Stimulated activated naive B cell treated with anti-CD40 and anti-IgM and Interleukin-4, amounts not matched to agents 10 μg/mL and 1 μg/mL and 100 μg/mL, for 72 hours (primary cell): Measurements from ENCODE around the gene HPSE2.

Experiments used
- ATAC-seq, 2 donors: fragments of 150-1000 bp; cut with Tn5 transposase; replicated peaks; 2 replicates each; pipeline ENCODE4 v1.10.0; 2021; ENCODE audit warnings: moderate library complexity in 1 of 2
- DNase-seq: peaks from one replicate; pipeline ENCODE4 v3.0.0; 2021
- H3K27ac Mint-ChIP-seq: one replicate; pipeline ENCODE4 v1.8.0; 2022; ENCODE audit warnings: mild to moderate bottlenecking, mixed read lengths
- H3K27me3 Mint-ChIP-seq, 2 donors: one replicate each; pipeline ENCODE4 v1.8.0; 2022; ENCODE audit warnings: mixed read lengths in 2 of 2
- H3K36me3 Mint-ChIP-seq, 2 donors: one replicate each; pipeline ENCODE4 v1.8.0; 2022; ENCODE audit warnings: mixed read lengths in 2 of 2, mild to moderate bottlenecking in 1 of 2
- H3K4me1 Mint-ChIP-seq, 2 donors: one replicate each; pipeline ENCODE4 v1.8.0; 2022; ENCODE audit warnings: mixed read lengths in 2 of 2, mild to moderate bottlenecking in 1 of 2
- H3K4me3 Mint-ChIP-seq, 2 donors: one replicate each; pipeline ENCODE4 v1.8.0; 2022; ENCODE audit warnings: mild to moderate bottlenecking in 2 of 2, mixed read lengths in 2 of 2, moderate library complexity in 1 of 2
- H3K9me3 Mint-ChIP-seq, 2 donors: one replicate each; pipeline ENCODE4 v1.8.0; 2022; ENCODE audit warnings: mixed read lengths in 2 of 2, mild to moderate bottlenecking in 1 of 2

The HPSE2 gene

GRCh38 chr10:99119258-99119748 is 116.3 kb downstream of the HPSE2 start:
- no peak for DNase-seq
- ATAC-seq = no peak
- peaks cover 3 to 9% of the 10 kb centered on the region in 2 donors for H3K27me3 Mint-ChIP-seq
- H3K9me3 Mint-ChIP-seq = peaks cover 10 to 16% of the 10 kb centered on the region in 2 donors
- no peak overlapping the region for H3K4me3 Mint-ChIP-seq
- H3K27ac Mint-ChIP-seq = no peak overlapping the region
- H3K4me1 Mint-ChIP-seq = no peaks in the 10 kb centered on the region
- no peaks in the 10 kb centered on the region for H3K36me3 Mint-ChIP-seq

- Mint-ChIP-seq H3K9me3 (peaks cover 3 to 8% of the 10 kb centered on the region in 2 donors), H3K27ac (no peak overlapping the region), H3K4me1 (no peaks in the 10 kb centered on the region), H3K27me3 (peaks cover 3 to 15% of the 10 kb centered on the region in 2 donors), H3K4me3 (no peak overlapping the region), H3K36me3 (no peaks in the 10 kb centered on the region)
- DNase-seq (no peak), ATAC-seq (no peak)
Observed at GRCh38 chr10:99115703-99116102, 119.9 kb downstream of the HPSE2 start.

GRCh38 chr10:99085358-99085757 is 150.3 kb downstream of the HPSE2 start:
- Mint-ChIP-seq H3K4me1 (no peaks in the 10 kb centered on the region), H3K4me3 (no peak overlapping the region), H3K36me3 (no peaks in the 10 kb centered on the region), H3K27ac (no peak overlapping the region), H3K27me3 (peaks cover 0 to 9% of the 10 kb centered on the region in 2 donors), H3K9me3 (no peaks in the 10 kb centered on the region)
- DNase-seq (no peak), ATAC-seq (no peak)

GRCh38 chr10:99084161-99084560 is 151.5 kb downstream of the HPSE2 start:
- no peak for DNase-seq
- H3K4me3 Mint-ChIP-seq = no peak overlapping the region
- ATAC-seq = no peak
- H3K4me1 Mint-ChIP-seq = no peaks in the 10 kb centered on the region
- H3K36me3 Mint-ChIP-seq = no peaks in the 10 kb centered on the region
- no peak overlapping the region for H3K27ac Mint-ChIP-seq
- H3K9me3 Mint-ChIP-seq = no peaks in the 10 kb centered on the region
- peaks cover 0 to 14% of the 10 kb centered on the region in 2 donors for H3K27me3 Mint-ChIP-seq

- Mint-ChIP-seq H3K4me1 (no peaks in the 10 kb centered on the region), H3K27me3 (peaks cover 7 to 13% of the 10 kb centered on the region in 2 donors)
Observed at GRCh38 chr10:99080275-99080945, 155.2 kb downstream of the HPSE2 start.

GRCh38 chr10:99062591-99062990 is 173.1 kb downstream of the HPSE2 start:
- ATAC-seq (no peak), DNase-seq (no peak)
- Mint-ChIP-seq H3K9me3 (peaks cover 11 to 13% of the 10 kb centered on the region in 2 donors), H3K36me3 (no peaks in the 10 kb centered on the region), H3K4me1 (no peaks in the 10 kb centered on the region), H3K27me3 (peaks cover 7 to 18% of the 10 kb centered on the region in 2 donors), H3K27ac (no peak overlapping the region), H3K4me3 (no peak overlapping the region)

More at GRCh38 chr10:99080275-99080945, 155.2 kb downstream of the HPSE2 start:
- H3K9me3 Mint-ChIP-seq = peaks cover 3 to 6% of the 10 kb centered on the region in 2 donors
- ATAC-seq (no peak), DNase-seq (no peak)
- no peaks in the 10 kb centered on the region for H3K36me3 Mint-ChIP-seq
- H3K4me3 Mint-ChIP-seq = no peak overlapping the region
- no peak overlapping the region for H3K27ac Mint-ChIP-seq

GRCh38 chr10:99058762-99059161 is 176.9 kb downstream of the HPSE2 start:
- no peaks in the 10 kb centered on the region for H3K36me3 Mint-ChIP-seq
- H3K4me1 Mint-ChIP-seq = no peaks in the 10 kb centered on the region
- no peak for ATAC-seq
- peaks cover 1 to 3% of the 10 kb centered on the region in 2 donors for H3K9me3 Mint-ChIP-seq
- peaks cover 10 to 27% of the 10 kb centered on the region in 2 donors for H3K27me3 Mint-ChIP-seq
- DNase-seq = no peak
- H3K4me3 Mint-ChIP-seq = no peak overlapping the region
- H3K27ac Mint-ChIP-seq = no peak overlapping the region

- ATAC-seq = no peak
- Mint-ChIP-seq H3K9me3 (peaks cover 1 to 3% of the 10 kb centered on the region in 2 donors), H3K4me3 (no peak overlapping the region), H3K27ac (no peak overlapping the region), H3K36me3 (no peaks in the 10 kb centered on the region), H3K27me3 (peaks cover 5 to 23% of the 10 kb centered on the region in 2 donors), H3K4me1 (no peaks in the 10 kb centered on the region)
- DNase-seq = no peak
Observed at GRCh38 chr10:99057936-99058690, 177.5 kb downstream of the HPSE2 start.

GRCh38 chr10:99045671-99046070 is 190.0 kb downstream of the HPSE2 start:
- H3K4me3 Mint-ChIP-seq = no peak overlapping the region
- no peaks in the 10 kb centered on the region for H3K36me3 Mint-ChIP-seq
- ATAC-seq (no peak), DNase-seq (no peak)
- H3K9me3 Mint-ChIP-seq = peaks cover 19 to 25% of the 10 kb centered on the region in 2 donors
- H3K27me3 Mint-ChIP-seq = peaks cover 5 to 6% of the 10 kb centered on the region in 2 donors
- no peak overlapping the region for H3K27ac Mint-ChIP-seq
- no peaks in the 10 kb centered on the region for H3K4me1 Mint-ChIP-seq

- no peak for DNase-seq
- no peaks in the 10 kb centered on the region for H3K36me3 Mint-ChIP-seq
- H3K4me1 Mint-ChIP-seq = no peaks in the 10 kb centered on the region
- no peak for ATAC-seq
- H3K27ac Mint-ChIP-seq = no peak overlapping the region
- no peak overlapping the region for H3K4me3 Mint-ChIP-seq
- H3K9me3 Mint-ChIP-seq = peaks cover 19 to 23% of the 10 kb centered on the region in 2 donors
- H3K27me3 Mint-ChIP-seq = peaks cover 5 to 6% of the 10 kb centered on the region in 2 donors
Observed at GRCh38 chr10:99042051-99042771, 193.4 kb downstream of the HPSE2 start.

- DNase-seq (no peak), ATAC-seq (no peak)
- peaks cover 3 to 6% of the 10 kb centered on the region in 2 donors for H3K27me3 Mint-ChIP-seq
- no peak overlapping the region for H3K4me3 Mint-ChIP-seq
- H3K4me1 Mint-ChIP-seq = no peaks in the 10 kb centered on the region
- H3K27ac Mint-ChIP-seq = no peak overlapping the region
- H3K36me3 Mint-ChIP-seq = no peaks in the 10 kb centered on the region
- H3K9me3 Mint-ChIP-seq = peaks cover 19 to 23% of the 10 kb centered on the region in 2 donors
Observed at GRCh38 chr10:99041468-99041867, 194.2 kb downstream of the HPSE2 start.

- Mint-ChIP-seq H3K4me3 (no peak overlapping the region), H3K4me1 (no peaks in the 10 kb centered on the region), H3K27ac (no peak overlapping the region), H3K36me3 (no peaks in the 10 kb centered on the region), H3K9me3 (peaks cover 0 to 3% of the 10 kb centered on the region in 2 donors), H3K27me3 (peaks cover 1 to 4% of the 10 kb centered on the region in 2 donors)
- ATAC-seq (no peak), DNase-seq (no peak)
Observed at GRCh38 chr10:99013885-99014284, 221.8 kb downstream of the HPSE2 start.

GRCh38 chr10:99010286-99010685 is 225.4 kb downstream of the HPSE2 start:
- H3K4me3 Mint-ChIP-seq = no peak overlapping the region
- peaks cover 9 to 11% of the 10 kb centered on the region in 2 donors for H3K9me3 Mint-ChIP-seq
- no peaks in the 10 kb centered on the region for H3K4me1 Mint-ChIP-seq
- ATAC-seq (no peak), DNase-seq (no peak)
- H3K27ac Mint-ChIP-seq = no peak overlapping the region
- peaks cover 0 to 4% of the 10 kb centered on the region in 2 donors for H3K27me3 Mint-ChIP-seq
- no peaks in the 10 kb centered on the region for H3K36me3 Mint-ChIP-seq

- no peak overlapping the region for H3K27ac Mint-ChIP-seq
- no peak for ATAC-seq
- DNase-seq = no peak
- H3K4me1 Mint-ChIP-seq = no peaks in the 10 kb centered on the region
- H3K4me3 Mint-ChIP-seq = no peak overlapping the region
- no peaks in the 10 kb centered on the region for H3K36me3 Mint-ChIP-seq
- H3K27me3 Mint-ChIP-seq = no peaks in the 10 kb centered on the region
- H3K9me3 Mint-ChIP-seq = peaks cover 16 to 21% of the 10 kb centered on the region in 2 donors
Observed at GRCh38 chr10:99008054-99008453, 227.6 kb downstream of the HPSE2 start.
